PC-3 (cell line): Measurements from ENCODE around the gene DALRD3. TPM values are rescaled to one million over a fixed set of nuclear protein-coding genes. Genes with fewer than 3 reads are reported as not detected.
A peak's percentile ranks its signal among the peaks of the same experiment; 100 is the strongest.

Source experiments
- ATAC-seq: fragments of 200-7000 bp; cut with Tn5 transposase; 2 replicates; pipeline ENCODE4 v1.9.1; 2020; ENCODE audit warnings: mild to moderate bottlenecking, moderate library complexity
- BruUV-seq: library from RNA; stranded (reverse); fragments of 400-500 nt; replicated peaks from 2 replicates; lab custom pipeline; 2021; lab: Mats Ljungman, UMichigan
- CTCF ChIA-PET: fragments of 300-600 bp; sonication (Branson Sonifier 250); formaldehyde crosslinking; loops from one replicate; lab custom pipeline; 2022; ENCODE audit warnings: antibody characterized with exemption; lab: Charles Lee
- POLR2A ChIA-PET: fragments of 300-600 bp; sonication (Branson Sonifier 250); formaldehyde crosslinking; loops from one replicate; lab custom pipeline; 2022; ENCODE audit warnings: antibody characterized with exemption; ENCODE audit not compliant: unreplicated experiment; lab: Charles Lee
- DNase-seq: peaks from one replicate; pipeline ENCODE4 v3.0.0-alpha.2; 2015
- H2AFZ ChIP-seq: fragments of 300-600 bp; sonication (generic); 2 replicates; pipeline ENCODE4 v1.6.0; 2016; ENCODE audit warnings: antibody characterized with exemption, low read length
- H3F3A ChIP-seq: fragments of 300-600 bp; sonication (generic); one replicate; pipeline ENCODE4 v1.6.0; 2017; ENCODE audit warnings: antibody characterized with exemption, low read length, control low read depth, mild to moderate bottlenecking; ENCODE audit not compliant: unreplicated experiment
- H3K27ac ChIP-seq: fragments of 300-600 bp; sonication (generic); 2 replicates; pipeline ENCODE4 v1.5.1; 2016; ENCODE audit warnings: mild to moderate bottlenecking, low read length
- H3K27me3 ChIP-seq: fragments of 300-600 bp; sonication (generic); 2 replicates; pipeline ENCODE4 v1.6.1; 2016; ENCODE audit warnings: low read length, mixed read lengths
- H3K36me3 ChIP-seq: fragments of 300-600 bp; sonication (generic); 2 replicates; pipeline ENCODE4 v1.6.1; 2016; ENCODE audit warnings: low read depth, mixed run types, low read length, mixed read lengths
- H3K4me1 ChIP-seq: fragments of 300-600 bp; sonication (generic); 2 replicates; pipeline ENCODE4 v1.5.1; 2016; ENCODE audit warnings: low read length; ENCODE audit not compliant: insufficient read depth
- H3K4me2 ChIP-seq: fragments of 300-600 bp; sonication (generic); 2 replicates; pipeline ENCODE4 v1.6.0; 2016; ENCODE audit warnings: low read length
- H3K4me3 ChIP-seq: fragments of 300-600 bp; sonication (generic); 2 replicates; pipeline ENCODE4 v1.5.1; 2016; ENCODE audit warnings: mild to moderate bottlenecking, low read length, mixed read lengths
- H3K79me2 ChIP-seq: fragments of 300-600 bp; sonication (generic); 2 replicates; pipeline ENCODE4 v1.6.1; 2017; ENCODE audit warnings: low read length, mixed read lengths
- H3K9ac ChIP-seq: fragments of 300-600 bp; sonication (generic); 2 replicates; pipeline ENCODE4 v1.6.0; 2016; ENCODE audit warnings: mild to moderate bottlenecking, low read length
- H3K9me2 ChIP-seq: fragments of 300-600 bp; sonication (generic); replicated peaks from 2 replicates; pipeline ENCODE4 v1.6.1; 2016; ENCODE audit warnings: mixed run types, low read length, mixed read lengths
- H3K9me3 ChIP-seq: fragments of 300-600 bp; sonication (generic); 2 replicates; pipeline ENCODE4 v1.6.1; 2016; ENCODE audit warnings: low read length, mixed read lengths
- H4K20me1 ChIP-seq: fragments of 300-600 bp; sonication (generic); 2 replicates; pipeline ENCODE4 v1.6.1; 2016; ENCODE audit warnings: low read length, mixed read lengths
- EZH2 ChIP-seq: fragments of 300-600 bp; sonication (generic); IDR thresholded peaks from one replicate; pipeline ENCODE4 v1.6.1; 2017; ENCODE audit warnings: antibody characterized with exemption, mild to moderate bottlenecking, low read length; ENCODE audit not compliant: unreplicated experiment
- EZH2phosphoT487 ChIP-seq: fragments of 300-600 bp; sonication (generic); IDR thresholded peaks from 2 replicates; pipeline ENCODE4 v1.6.1; 2018; ENCODE audit warnings: mild to moderate bottlenecking, antibody characterized with exemption, low read length, borderline replicate concordance
- intact Hi-C: fragments of 100-400 bp; cut with micrococcal nuclease; formaldehyde crosslinking; loops from 2 replicates; pipeline ENCODE4 v1.9.0; 2023
- total RNA-seq: library from RNA; depleted of rRNA; stranded (reverse); fragments of >200 nt; gene quantifications from 2 replicates; pipeline ENCODE4 v1.2.3, GENCODE V29; 2014
- TF ChIP-seq, protein P1 (sequence below): fragments of 300-600 bp; sonication (generic); conservative IDR thresholded peaks from 2 replicates; pipeline ENCODE4 v1.5.1; 2017; ENCODE audit warnings: antibody characterized with exemption, low read depth, mild to moderate bottlenecking, low read length

The DALRD3 gene
- total RNA-seq, 1 experiment from 2014 or later: 43.3 TPM

DNA sequence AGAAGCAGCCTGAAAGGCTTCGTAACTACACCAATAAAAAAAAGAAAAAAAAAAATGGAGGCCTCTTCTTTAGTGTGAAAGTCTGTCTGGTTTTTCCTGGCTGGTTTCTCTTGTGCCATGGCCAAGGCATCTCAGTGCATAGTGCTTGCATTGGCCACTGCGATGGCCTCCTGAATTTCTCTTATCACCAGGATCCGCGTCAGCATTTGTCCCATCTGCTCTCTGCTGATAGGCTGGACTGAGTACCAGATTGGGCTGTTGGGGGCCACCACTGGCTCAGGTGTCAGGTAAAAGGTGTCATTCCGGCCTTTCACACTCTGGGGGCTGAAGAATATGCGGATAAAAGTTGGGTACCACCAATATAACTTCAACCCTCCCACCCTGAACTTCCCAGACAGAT lies 11.9 kb upstream of the DALRD3 start:
- H3K9ac ChIP-seq: no peak overlapping the region
- BruUV-seq: no TSS peak
- DNase-seq (no peak), ATAC-seq (no peak)
- H4K20me1 ChIP-seq: 0 out of 2 replicates have a peak, but pooled peaks cover 13% of the 10 kb centered on the region
- H3K9me3 ChIP-seq: no peaks in the 10 kb centered on the region
- POLR2A ChIA-PET: no interaction called here
- no peak overlapping the region for H2AFZ ChIP-seq
- peaks cover 30% of the 10 kb centered on the region for H3K4me1 ChIP-seq
- H3K79me2 ChIP-seq: peaks cover 39% of the 10 kb centered on the region
- peaks cover 68% of the 10 kb centered on the region for H3K36me3 ChIP-seq
- no peaks in the 10 kb centered on the region for H3K9me2 ChIP-seq
- intact Hi-C loops: no loop called here
- no peak overlapping the region for H3K4me2 ChIP-seq
- CTCF ChIA-PET: no interaction called here
- no peak overlapping the region for H3K4me3 ChIP-seq
- H3F3A ChIP-seq: peaks cover 10% of the 10 kb centered on the region
- no peaks in the 10 kb centered on the region for H3K27me3 ChIP-seq
- TF ChIP-seq, protein P1, sequence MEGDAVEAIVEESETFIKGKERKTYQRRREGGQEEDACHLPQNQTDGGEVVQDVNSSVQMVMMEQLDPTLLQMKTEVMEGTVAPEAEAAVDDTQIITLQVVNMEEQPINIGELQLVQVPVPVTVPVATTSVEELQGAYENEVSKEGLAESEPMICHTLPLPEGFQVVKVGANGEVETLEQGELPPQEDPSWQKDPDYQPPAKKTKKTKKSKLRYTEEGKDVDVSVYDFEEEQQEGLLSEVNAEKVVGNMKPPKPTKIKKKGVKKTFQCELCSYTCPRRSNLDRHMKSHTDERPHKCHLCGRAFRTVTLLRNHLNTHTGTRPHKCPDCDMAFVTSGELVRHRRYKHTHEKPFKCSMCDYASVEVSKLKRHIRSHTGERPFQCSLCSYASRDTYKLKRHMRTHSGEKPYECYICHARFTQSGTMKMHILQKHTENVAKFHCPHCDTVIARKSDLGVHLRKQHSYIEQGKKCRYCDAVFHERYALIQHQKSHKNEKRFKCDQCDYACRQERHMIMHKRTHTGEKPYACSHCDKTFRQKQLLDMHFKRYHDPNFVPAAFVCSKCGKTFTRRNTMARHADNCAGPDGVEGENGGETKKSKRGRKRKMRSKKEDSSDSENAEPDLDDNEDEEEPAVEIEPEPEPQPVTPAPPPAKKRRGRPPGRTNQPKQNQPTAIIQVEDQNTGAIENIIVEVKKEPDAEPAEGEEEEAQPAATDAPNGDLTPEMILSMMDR: no peak
- no peak for TF ChIP-seq EZH2phosphoT487
- TF ChIP-seq EZH2: no peak
- H3K27ac ChIP-seq: no peak overlapping the region

DNA sequence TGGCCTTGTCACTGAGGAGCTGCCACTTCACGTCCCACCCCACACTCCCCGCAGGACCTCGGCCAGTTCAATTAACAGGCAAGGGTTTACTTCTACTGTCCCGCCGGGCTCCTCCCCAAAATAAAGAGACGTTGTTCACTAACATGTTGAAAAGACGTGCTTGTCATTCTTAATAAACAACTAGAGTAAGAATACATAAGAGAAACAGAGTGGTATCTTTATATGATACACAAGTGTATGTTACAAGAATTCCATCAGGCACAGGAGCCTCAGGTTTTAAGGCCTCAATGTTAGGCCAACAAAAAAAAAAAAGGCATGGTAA lies 11.1 kb upstream of the DALRD3 start:
- TF ChIP-seq, protein P1: no peak
- TF ChIP-seq EZH2 (no peak), EZH2phosphoT487 (no peak)
- peaks cover 10% of the 10 kb centered on the region for H3F3A ChIP-seq
- peaks cover 47% of the 10 kb centered on the region for H3K79me2 ChIP-seq
- H3K4me1 ChIP-seq: peaks cover 33% of the 10 kb centered on the region
- ChIA-PET POLR2A (interaction anchor here (0.5 to 0.6 kb wide), 8 partner anchors 10 to 321 kb away, joined by 3 to 26 read pairs (median 4); partner anchors contain the start of gene WDR6), CTCF (no interaction called here)
- peak overlapping the region; percentile 83; the same call in 1 of the 2 replicates for H3K4me3 ChIP-seq
- H3K27me3 ChIP-seq: no peaks in the 10 kb centered on the region
- H4K20me1 ChIP-seq: 0 out of 2 replicates have a peak, but pooled peaks cover 13% of the 10 kb centered on the region
- no peak; the same call in 1 of the 2 replicates for ATAC-seq
- intact Hi-C loops: no loop called here
- H3K4me2 ChIP-seq: peak overlapping the region; percentile 97
- DNase-seq: no peak
- H3K9ac ChIP-seq: peak overlapping the region; percentile 96; the same call in 1 of the 2 replicates
- no TSS peak for BruUV-seq
- no peaks in the 10 kb centered on the region for H3K9me2 ChIP-seq
- no peaks in the 10 kb centered on the region for H3K9me3 ChIP-seq
- peak overlapping the region; percentile 31; the same call in 1 of the 2 replicates for H3K27ac ChIP-seq
- peak overlapping the region; percentile 56 for H2AFZ ChIP-seq
- H3K36me3 ChIP-seq: peaks cover 74% of the 10 kb centered on the region
